HL-60/S4 treated with retinoic acid at 250 ng/mL for 4 days and 3 days (cell line): Measurements from ENCODE around the gene PPM1L.

Experiments used
- in situ Hi-C: fragments of 300-500 bp; cut with MboI; formaldehyde crosslinking; loops from 2 replicates; pipeline ENCODE4 v1.7.0; 2022; ENCODE audit warnings: low sequenced_read_pairs

Gene PPM1L

DNA sequence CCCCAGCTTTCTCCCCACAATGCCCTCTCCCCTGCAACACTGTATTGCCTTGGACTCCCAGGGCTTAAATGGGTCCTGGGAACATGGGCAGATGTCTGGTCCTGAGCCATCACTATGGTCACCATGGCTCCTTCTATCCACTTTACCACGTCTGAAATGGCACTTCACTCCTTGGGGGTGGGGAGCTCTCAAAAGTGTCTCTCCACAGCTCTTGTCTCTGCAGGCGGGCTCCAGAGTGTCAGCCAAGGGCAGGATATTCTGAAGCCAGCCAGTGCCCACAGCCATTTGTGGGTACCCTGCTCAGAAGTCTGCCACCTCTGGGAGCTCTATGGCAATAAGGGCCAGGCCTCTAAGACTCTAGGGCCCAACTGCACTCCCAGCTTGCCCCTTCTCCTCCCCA is 163.9 kb downstream of the PPM1L start:
- in situ Hi-C loops, result no loop called here

- in situ Hi-C loops, result no loop called here
These were observed 165.1 kb downstream of the PPM1L start for GRCh38 chr3:160921020-160921635.

DNA sequence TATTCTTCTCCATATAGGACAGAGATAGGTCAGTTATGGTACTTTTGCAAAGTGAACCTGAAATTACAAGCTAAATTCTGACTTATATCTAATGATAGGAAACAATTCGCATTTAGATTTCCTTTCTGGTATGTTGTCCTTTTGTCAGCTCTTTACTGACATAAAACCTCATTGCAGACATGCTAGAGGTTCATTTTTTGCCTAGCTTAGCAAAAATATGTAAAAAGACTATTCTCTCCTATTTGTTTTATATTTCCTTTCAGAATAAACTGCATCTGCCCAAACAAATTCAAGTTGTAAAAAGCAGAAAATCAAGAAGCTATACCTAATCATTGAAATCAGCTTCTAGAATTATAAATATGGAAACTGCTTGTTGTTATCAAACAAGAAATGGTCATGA is 168.7 kb downstream of the PPM1L start:
- in situ Hi-C loops, result loop anchor here (25.0 kb wide), 1 partner anchor 212 kb away; no protein-coding TSS in a partner anchor

DNA sequence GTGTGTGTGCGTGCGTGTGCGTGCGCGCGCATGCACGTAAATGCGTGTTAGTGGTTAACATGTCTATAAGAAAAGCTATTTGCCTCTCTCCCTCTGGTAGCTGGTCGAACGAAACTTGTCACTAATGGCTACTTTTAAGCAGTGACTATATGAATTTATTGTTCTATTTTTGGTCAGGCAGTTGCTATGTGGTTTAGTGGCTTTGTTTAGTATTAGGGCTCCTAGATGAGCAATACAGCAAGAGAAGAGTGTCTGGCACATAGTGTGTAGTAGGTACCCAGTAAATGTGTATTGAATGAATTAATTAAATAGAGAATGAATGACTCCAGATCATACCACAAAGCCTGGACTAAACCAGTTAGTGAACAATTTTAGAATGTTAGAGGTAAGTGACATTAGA is 171.6 kb downstream of the PPM1L start:
- in situ Hi-C loops, result loop anchor here (25.0 kb wide), 1 partner anchor 215 kb away; no protein-coding TSS in a partner anchor

DNA sequence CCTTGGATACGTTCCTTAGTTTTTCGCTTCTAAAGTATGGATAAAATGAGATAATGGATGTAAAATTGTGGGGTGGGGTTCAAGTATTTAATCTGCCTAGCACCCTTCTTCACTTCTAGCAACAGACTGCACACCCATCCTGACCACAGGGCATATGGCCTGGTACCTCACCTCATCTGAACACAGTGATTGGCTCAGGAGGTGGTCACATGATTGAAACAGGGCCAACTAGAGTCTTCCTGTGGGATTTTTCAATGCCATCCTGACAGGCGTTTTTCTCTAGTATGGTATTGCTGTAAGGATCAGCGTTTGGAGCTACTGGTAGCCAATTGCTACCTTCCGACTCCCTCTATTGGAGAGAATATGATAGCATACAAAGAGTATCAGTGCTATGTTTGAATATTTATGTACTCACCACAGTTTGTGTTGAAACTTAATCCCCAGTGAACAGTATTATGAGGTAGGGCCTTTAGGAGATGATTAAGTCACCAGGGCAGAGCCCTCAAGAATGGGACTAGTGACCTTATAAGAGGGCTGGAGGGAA is 172.2 kb downstream of the PPM1L start:
- in situ Hi-C loops, result loop anchor here (25.0 kb wide), 1 partner anchor 216 kb away; no protein-coding TSS in a partner anchor

- in situ Hi-C loops, result loop anchor here (25.0 kb wide), 1 partner anchor 217 kb away; no protein-coding TSS in a partner anchor
These were observed 173.6 kb downstream of the PPM1L start for GRCh38 chr3:160929595-160929994.

DNA sequence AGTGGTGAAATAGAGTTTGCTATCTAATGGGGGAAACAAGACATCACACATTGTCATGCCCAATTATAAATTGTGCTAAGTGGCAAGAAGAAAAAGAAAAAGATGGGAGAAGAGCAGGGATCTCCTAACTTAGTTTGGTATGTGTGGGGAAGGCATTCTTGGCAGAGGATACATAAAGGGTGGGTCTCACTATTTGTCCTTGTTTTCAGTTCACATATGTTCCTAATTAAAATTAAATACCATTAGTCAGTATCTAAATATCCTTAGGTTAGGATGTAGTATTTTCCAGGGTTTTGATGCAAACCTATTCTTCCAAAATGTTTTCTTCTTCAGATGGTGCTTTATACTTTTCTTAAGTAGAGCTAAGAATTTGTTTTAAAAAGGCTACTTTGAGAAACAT is 175.4 kb downstream of the PPM1L start:
- in situ Hi-C loops, result loop anchor here (25.0 kb wide), 1 partner anchor 219 kb away; no protein-coding TSS in a partner anchor

GRCh38 chr3:160935413-160936095 is 179.5 kb downstream of the PPM1L start:
- in situ Hi-C loops, result loop anchor here (25.0 kb wide), 1 partner anchor 223 kb away; no protein-coding TSS in a partner anchor

GRCh38 chr3:160941885-160942494 is 186.0 kb downstream of the PPM1L start:
- in situ Hi-C loops, result loop anchor here (25.0 kb wide), 1 partner anchor 230 kb away; no protein-coding TSS in a partner anchor

- in situ Hi-C loops, result loop anchor here (25.0 kb wide), 1 partner anchor 232 kb away; no protein-coding TSS in a partner anchor
These were observed 188.0 kb downstream of the PPM1L start for GRCh38 chr3:160943996-160944395.

GRCh38 chr3:160945336-160945735 is 189.3 kb downstream of the PPM1L start:
- in situ Hi-C loops, result loop anchor here (25.0 kb wide), 1 partner anchor 233 kb away; no protein-coding TSS in a partner anchor

- in situ Hi-C loops, result loop anchor here (25.0 kb wide), 1 partner anchor 236 kb away; no protein-coding TSS in a partner anchor
These were observed 192.2 kb downstream of the PPM1L start for GRCh38 chr3:160948273-160948672.

- in situ Hi-C loops, result loop anchor here (25.0 kb wide), 1 partner anchor 237 kb away; no protein-coding TSS in a partner anchor
These were observed 193.4 kb downstream of the PPM1L start for GRCh38 chr3:160949460-160949859.

- in situ Hi-C loops, result no loop called here
These were observed 194.5 kb downstream of the PPM1L start for GRCh38 chr3:160950542-160950941.

GRCh38 chr3:160950954-160951353 is 194.9 kb downstream of the PPM1L start:
- in situ Hi-C loops, result no loop called here

GRCh38 chr3:160951642-160952487 is 195.8 kb downstream of the PPM1L start:
- in situ Hi-C loops, result no loop called here

DNA sequence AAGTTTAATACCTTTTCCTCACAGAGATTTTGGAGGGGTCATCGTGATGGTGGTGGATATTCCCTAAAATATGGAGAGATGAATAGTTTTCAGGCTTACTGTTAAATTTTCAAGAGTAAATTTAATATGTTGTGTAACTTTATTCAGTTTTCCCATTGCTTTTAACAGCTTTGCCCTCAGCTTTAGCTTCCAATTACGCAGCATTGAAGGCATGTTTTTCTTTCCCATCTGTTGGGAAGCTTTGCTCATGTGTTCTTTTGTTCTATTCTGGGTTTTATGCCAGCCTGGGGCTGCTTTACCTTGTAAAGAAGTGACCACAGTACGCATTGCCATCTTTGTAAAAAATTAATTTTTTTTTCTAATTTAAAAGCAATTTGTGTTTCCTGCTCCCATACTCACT is 197.7 kb downstream of the PPM1L start:
- in situ Hi-C loops, result no loop called here

DNA sequence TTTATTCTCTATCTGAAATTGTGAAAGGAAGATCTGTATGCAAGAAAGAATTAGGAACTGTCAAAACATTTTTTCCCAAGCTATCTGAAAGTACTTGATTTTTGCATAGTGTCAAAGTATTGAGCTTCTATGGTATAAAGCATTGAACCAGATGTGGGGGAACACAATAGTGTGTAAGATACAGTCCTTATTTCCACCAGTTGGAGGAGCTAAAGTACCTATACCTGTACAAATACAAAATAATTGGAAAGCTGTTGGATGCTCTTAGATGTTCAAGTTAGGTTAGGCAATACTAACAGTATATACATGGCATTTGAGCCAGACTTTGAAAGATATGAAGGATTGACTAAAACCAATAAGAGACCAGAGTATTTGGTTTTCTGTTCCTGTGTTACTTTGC is 200.8 kb downstream of the PPM1L start:
- in situ Hi-C loops, result no loop called here

- in situ Hi-C loops, result no loop called here
These were observed 204.5 kb downstream of the PPM1L start for GRCh38 chr3:160960568-160960967.

GRCh38 chr3:160963949-160964348 is 207.9 kb downstream of the PPM1L start:
- in situ Hi-C loops, result no loop called here
